ENCODE results near the gene RSL1D1.
"Not testable (repeated sequence)": the region's sequence is repeated elsewhere in the genome, so short reads cannot be mapped to it uniquely, and the experiment has no call there.

Gene RSL1D1

DNA sequence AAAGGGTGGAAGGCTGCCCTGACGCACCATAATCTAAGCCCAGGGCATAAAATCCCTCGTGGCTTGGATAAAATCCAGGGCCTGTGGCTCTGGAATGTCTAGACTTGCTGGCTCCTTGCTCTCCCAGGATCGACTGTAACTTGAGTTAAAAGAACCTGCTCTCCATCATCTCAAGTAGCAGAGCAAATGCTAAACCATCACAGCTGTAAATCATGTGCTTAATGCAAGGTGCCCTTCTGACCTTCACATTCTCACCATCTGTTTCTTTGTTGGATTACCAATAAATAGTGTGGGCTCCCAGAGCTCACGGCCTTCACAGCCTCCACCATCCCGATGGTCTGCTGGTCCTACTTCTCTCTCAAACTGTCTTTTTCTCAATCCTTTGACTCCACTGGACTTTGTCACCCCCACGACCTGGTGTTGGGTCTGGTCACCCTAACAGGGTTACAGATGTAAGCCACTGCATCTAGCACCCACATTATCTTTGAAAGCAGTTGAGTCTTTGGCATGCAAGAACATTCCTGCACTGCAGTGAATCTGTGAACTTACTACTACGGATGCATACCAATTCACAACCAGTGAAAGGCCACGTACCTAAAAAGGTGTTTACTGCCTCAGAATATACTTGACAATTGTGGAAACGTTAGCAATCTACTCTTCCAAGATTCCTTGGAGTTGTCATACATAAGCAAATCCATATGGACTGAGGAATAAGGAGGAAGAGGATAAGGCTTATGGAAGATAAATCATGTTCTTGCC is 15.3 kb downstream of the RSL1D1 start:
- no peak overlapping the region for H3K4me3 ChIP-seq (ENCODE audit: low read depth, low read length)
- TF ChIP-seq CTCF (IDR thresholded peaks at IDR 0.05; ENCODE audit: low read depth, low read length, missing control alignments): no peak
- in situ Hi-C loops (cut with HindIII; ENCODE audit: low sequenced_read_pairs): no loop called here
- DNase-seq (ENCODE audit: low read depth): peak; percentile 63

GRCh38 chr16:11835309-11835708 is 16.0 kb downstream of the RSL1D1 start:
- no peak overlapping the region for H3K4me3 ChIP-seq (ENCODE audit: low read depth, low read length)
- TF ChIP-seq CTCF (IDR thresholded peaks at IDR 0.05; ENCODE audit: low read depth, low read length, missing control alignments): no peak
- no peak for DNase-seq (ENCODE audit: low read depth)
- in situ Hi-C loops (cut with HindIII; ENCODE audit: low sequenced_read_pairs): no loop called here

DNA sequence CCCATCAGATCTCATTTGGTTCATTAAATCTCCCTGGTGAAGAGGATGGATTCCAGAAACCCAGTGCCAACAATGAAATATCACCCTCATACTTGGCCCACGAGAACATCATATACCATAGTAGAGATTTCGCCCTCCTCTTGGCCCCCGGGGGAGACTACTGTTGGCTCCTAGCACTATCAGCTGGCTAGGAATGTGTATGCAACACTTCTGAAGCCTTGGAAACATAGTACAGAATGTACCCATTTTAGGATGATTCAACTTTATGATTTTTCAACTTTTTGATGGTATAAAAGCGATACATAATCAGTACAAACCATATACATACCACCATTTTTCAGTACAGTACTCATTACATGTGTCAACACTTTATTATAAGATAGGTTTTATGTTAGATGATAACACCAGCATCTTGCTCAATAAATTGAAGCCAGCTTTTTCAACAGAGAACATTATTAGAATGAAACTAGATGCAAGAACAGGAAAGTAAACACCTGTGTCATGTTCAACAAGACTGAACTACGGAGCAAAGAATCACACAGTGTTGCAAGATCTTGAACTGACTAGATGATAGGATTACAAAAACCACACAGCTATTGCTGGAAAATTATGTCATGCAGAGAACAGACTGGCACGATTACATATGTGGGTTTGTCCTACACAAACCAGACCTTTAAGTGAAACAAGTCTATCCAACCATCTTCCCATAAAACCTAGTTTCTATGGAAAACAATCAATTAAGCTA is 17.2 kb downstream of the RSL1D1 start:
- in situ Hi-C loops (cut with HindIII; ENCODE audit: low sequenced_read_pairs): no loop called here
- no peak for DNase-seq (ENCODE audit: low read depth)
- H3K4me3 ChIP-seq (ENCODE audit: low read depth, low read length): no peak overlapping the region
- no peak for TF ChIP-seq CTCF (IDR thresholded peaks at IDR 0.05; ENCODE audit: low read depth, low read length, missing control alignments)

DNA sequence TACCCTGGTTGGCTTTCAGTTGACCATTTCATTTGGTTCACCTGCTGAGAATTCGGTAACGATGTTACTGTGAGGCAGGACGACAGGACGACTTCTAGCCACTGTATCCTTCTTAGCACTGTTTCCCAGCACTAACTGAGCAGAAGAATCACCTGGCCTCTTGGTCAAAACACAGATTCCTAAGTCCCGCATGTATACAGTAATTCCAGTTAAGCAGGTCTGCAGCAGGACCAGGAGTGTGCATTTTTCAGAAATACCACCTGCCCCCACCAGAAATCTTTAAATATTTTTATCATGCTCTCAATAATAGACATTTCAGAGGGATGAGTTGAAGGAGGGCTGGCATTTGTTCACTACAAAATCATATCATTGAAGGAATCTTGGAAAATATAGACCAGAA is 22.6 kb downstream of the RSL1D1 start:
- DNase-seq (ENCODE audit: low read depth): no peak
- H3K4me3 ChIP-seq (ENCODE audit: low read depth, low read length): no peak overlapping the region
- TF ChIP-seq CTCF (IDR thresholded peaks at IDR 0.05; ENCODE audit: low read depth, low read length, missing control alignments): no peak
- in situ Hi-C loops (cut with HindIII; ENCODE audit: low sequenced_read_pairs): no loop called here

DNA sequence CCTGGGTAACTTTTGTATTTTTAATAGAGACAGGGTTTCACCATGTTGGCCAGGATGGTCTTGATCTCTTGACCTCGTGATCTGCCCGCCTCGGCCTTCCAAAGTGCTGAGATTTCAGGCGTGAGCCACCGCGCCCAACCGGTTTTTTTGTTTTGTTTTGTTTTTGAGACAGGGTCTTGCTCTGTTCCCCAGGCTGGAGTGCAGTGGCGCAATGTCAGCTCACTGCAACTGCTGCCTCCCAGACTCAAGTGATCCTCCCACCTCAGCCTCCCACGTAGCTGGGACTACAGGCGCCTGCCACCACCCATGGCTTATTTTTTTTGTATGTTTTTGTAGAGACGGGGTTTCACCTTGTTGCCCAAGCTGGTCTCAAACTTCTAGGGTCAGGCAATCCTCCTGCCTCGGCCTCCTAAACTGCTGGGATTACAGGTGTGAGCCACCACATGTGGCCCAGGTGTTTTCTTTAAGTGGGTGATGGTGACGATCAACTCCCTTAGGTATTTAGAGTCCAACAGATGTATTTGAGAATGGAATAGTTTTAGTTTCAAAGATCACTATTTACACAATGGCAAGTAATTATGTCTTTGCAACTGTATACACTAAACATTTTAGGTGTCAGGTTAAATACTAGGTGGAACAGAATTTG is 25.7 kb downstream of the RSL1D1 start:
- DNase-seq (ENCODE audit: low read depth); H3K4me3 ChIP-seq (ENCODE audit: low read depth, low read length); in situ Hi-C loops (cut with HindIII; ENCODE audit: low sequenced_read_pairs): not testable (repeated sequence)

GRCh38 chr16:11824362-11824761 is 27.0 kb downstream of the RSL1D1 start:
- TF ChIP-seq CTCF (IDR thresholded peaks at IDR 0.05; ENCODE audit: low read depth, low read length, missing control alignments): no peak
- DNase-seq (ENCODE audit: low read depth): no peak
- in situ Hi-C loops (cut with HindIII; ENCODE audit: low sequenced_read_pairs): no loop called here
- H3K4me3 ChIP-seq (ENCODE audit: low read depth, low read length): no peak overlapping the region

GRCh38 chr16:11823645-11824044 is 27.7 kb downstream of the RSL1D1 start:
- in situ Hi-C loops (cut with HindIII; ENCODE audit: low sequenced_read_pairs); H3K4me3 ChIP-seq (ENCODE audit: low read depth, low read length); DNase-seq (ENCODE audit: low read depth): not testable (repeated sequence)

Data from astrocyte of the cerebellum (primary cell).